HG03095 (cell line): Measurements from ENCODE around the gene CTCF.

Source experiments
- ATAC-seq: cut with Tn5 transposase; IDR thresholded peaks from one replicate; pipeline ENCODE4 v1.9.1; 2021; ENCODE audit warnings: moderate library complexity; ENCODE audit not compliant: unreplicated experiment

Gene CTCF

GRCh38 chr16:67675579-67675935 is 113.2 kb downstream of the CTCF start:
- ATAC-seq: no peak

DNA sequence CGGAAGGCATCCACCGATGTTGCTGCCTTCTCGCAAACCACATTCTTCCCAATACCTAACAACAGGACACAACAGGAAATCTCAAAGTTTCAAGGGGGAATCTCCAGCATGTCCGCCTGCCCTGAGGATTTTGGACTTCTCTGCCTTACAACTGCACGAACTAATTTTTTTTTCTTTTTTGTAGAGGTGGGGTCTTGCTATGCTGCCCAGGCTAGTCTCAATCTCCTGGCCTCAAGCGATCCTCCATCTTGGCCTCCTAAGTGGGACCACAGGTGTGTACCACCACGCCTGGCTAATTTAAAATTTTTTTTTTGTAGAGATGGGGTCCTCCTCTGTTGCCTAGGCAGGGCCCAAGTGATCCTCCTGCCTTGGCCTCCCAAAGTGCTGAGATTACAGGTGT is 113.7 kb downstream of the CTCF start:
- no peak for ATAC-seq

- ATAC-seq: no peak
Observed at GRCh38 chr16:67676516-67676915, 114.2 kb downstream of the CTCF start.

- ATAC-seq: no peak
Observed at GRCh38 chr16:67676939-67677338, 114.6 kb downstream of the CTCF start.

GRCh38 chr16:67677712-67678111 is 115.4 kb downstream of the CTCF start:
- ATAC-seq: no peak

DNA sequence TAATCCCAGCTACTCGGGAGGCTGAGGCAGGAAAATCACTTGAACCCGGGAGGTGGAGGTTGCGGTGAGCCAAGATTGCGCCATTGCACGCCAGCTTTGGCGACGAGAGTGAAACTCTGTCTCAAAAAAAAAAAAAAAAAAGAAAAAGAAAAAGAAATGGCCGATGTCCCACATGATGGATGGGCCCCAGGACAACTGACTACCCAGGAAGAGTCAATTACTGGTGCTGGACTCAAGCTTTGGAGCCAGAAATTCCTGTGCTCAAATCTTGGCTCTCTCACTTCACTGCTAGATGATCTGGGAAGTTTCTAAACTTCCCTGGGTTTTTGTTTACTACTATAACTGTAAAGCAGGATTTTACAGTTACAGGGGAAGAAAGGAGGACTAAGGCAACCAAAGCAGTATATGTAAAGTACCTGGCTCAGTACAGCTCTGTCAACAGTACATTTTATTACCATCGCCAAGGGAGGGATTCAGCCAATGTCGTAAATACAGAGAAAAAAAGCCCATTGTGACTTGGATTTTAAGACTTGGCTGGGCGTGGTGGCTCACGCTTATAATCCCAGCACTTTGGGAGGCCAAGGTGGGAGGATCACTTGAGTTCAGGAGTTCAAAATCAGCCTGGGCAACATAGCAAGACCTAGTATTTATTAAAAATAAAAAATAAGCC is 116.2 kb downstream of the CTCF start:
- ATAC-seq: no peak

- ATAC-seq: no peak
Observed at GRCh38 chr16:67679935-67680897, 117.9 kb downstream of the CTCF start.

- ATAC-seq: no peak
Observed at GRCh38 chr16:67683767-67684166, 121.4 kb downstream of the CTCF start.

DNA sequence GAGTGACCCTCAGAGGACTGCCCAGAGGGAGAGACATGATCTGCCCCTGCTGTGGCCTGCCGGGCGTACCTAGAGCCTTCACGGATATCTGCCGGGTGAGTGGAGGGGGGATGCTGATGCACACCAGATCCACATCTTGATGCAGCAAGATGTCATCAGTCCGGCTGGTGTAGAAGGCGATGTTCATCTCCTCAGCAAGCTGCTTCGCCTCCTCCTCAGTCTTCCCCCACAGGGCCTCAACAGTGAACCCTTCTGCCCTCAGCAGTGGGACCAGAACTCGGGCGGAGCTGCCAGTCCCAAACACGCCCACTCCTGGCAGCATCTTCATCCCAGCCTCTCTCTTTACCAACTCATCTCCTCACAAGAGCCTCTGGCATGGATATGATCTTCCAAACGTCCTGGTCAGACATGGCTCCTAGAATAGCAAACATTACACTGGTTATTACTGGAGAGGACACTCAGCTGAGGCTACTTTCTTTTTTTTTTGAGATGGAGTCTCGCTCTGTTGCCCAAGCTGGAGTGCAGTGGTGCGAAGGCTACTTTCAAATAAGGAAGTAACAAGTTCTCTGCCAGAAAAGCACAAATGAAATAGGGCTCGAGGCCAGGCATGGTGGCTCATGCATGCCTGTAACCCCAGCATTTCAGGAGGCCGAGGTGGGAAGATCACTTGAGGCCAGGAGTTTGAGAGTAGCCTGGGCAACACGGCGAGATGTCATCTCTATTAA is 123.2 kb downstream of the CTCF start:
- no peak for ATAC-seq
